Sigmoid colon (tissue), 7 donors: ENCODE data around the gene LRRC8D. TPM values are rescaled to one million over a fixed set of nuclear protein-coding genes. Genes with fewer than 3 reads are reported as not detected.

Experiments
- DNase-seq: peaks from one replicate; pipeline ENCODE4 v3.0.0-alpha.2; 2019
- H3K27ac ChIP-seq, 4 donors: fragments of 200-600 bp; sonication (generic); one replicate each; pipeline ENCODE4 v1.5.1; 2016 to 2019; ENCODE audit warnings: mild to moderate bottlenecking in 1 of 4
- H3K27me3 ChIP-seq, 3 donors: fragments of 200-600 bp; sonication (generic); one replicate each; pipeline ENCODE4 v1.5.1; 2019; ENCODE audit warnings: mild to moderate bottlenecking in 1 of 3
- H3K36me3 ChIP-seq, 4 donors: fragments of 200-600 bp; sonication (generic); one replicate each; pipeline ENCODE4 v1.5.1; 2016 to 2019
- H3K4me1 ChIP-seq, 4 donors: fragments of 200-600 bp; sonication (generic); one replicate each; pipeline ENCODE4 v1.5.1; 2017 to 2019
- H3K4me3 ChIP-seq, 4 donors: fragments of 200-600 bp; sonication (generic); one replicate each; pipeline ENCODE4 v1.5.1; 2017 to 2019; ENCODE audit warnings: mild to moderate bottlenecking in 2 of 4, moderate library complexity in 1 of 4
- H3K9me3 ChIP-seq, 4 donors: fragments of 200-600 bp in 3 of 4; sonication (generic) in 3 of 4; one replicate each; pipeline versions ENCODE4 v1.5.1 to v1.6.1; 2013 to 2019
- CTCF ChIP-seq, 4 experiments: fragments of 450-650 bp in 3 of 4; fragments of 200-600 bp in 1 of 4; IDR thresholded peaks; one replicate each; pipeline ENCODE4 v1.5.1; 2016 to 2019; ENCODE audit warnings: antibody characterized with exemption in 4 of 4, mild to moderate bottlenecking in 3 of 4, moderate library complexity in 2 of 4
- EP300 ChIP-seq, 4 donors: sonication (generic); formaldehyde crosslinking; IDR thresholded peaks; one replicate each; pipeline ENCODE4 v1.6.1; 2017; ENCODE audit warnings: antibody characterized with exemption in 4 of 4
- POLR2A ChIP-seq, 2 donors: fragments of 450-650 bp; IDR thresholded peaks; one replicate each; pipeline ENCODE4 v1.6.1; 2016; ENCODE audit warnings: antibody characterized with exemption in 2 of 2, mild to moderate bottlenecking in 2 of 2, moderate library complexity in 2 of 2
- POLR2AphosphoS5 ChIP-seq, 4 donors: sonication (generic); formaldehyde crosslinking; IDR thresholded peaks; one replicate each; pipeline ENCODE4 v1.6.1; 2017; ENCODE audit warnings: antibody characterized with exemption in 4 of 4
- WGBS, 2 donors: extraction: QIAGEN DNeasy Blood & Tissue Kit; methylation state at CpG; one replicate each; pipeline ENCODE4 v1.1.7; 2013; 5-methylcytosine and 5-hydroxymethylcytosine counted together
- intact Hi-C: fragments of 100-400 bp; cut with DNase I; formaldehyde crosslinking; loops from one replicate; pipeline ENCODE4 v1.15.1; 2023
- polyA plus RNA-seq, 3 donors: library from polyadenylated mRNA; stranded (reverse); fragments of 200-250 nt; gene quantifications; one replicate each; pipeline ENCODE4 v1.2.3, GENCODE V29; 2013
- total RNA-seq, 4 donors: library from RNA; depleted of rRNA; stranded (reverse); fragments of >200 nt; gene quantifications; one replicate each; pipeline ENCODE4 v1.1.0, GENCODE V29; 2016
- donor health status: healthy with polysubstance abuse.
- donor health status: Bipolar disorder and iron deficiency.
- donor health status: healthy.

Gene LRRC8D
- total and polyA plus RNA-seq, 7 donors = 6.0 to 21.2 (median 9.3) TPM

GRCh38 chr1:89870998-89871397, 50.2 kb downstream of the LRRC8D start:
- intact Hi-C loops = no loop called here
- 85 to 94% methylated on average over 3 of the region's 3 CpGs for WGBS, 2 donors
- H3K36me3 ChIP-seq = peaks cover 0 to 5% (median 0%) of the 10 kb centered on the region in 4 donors
- no peak overlapping the region for H3K27ac ChIP-seq
- TF ChIP-seq POLR2A (IDR thresholded peaks at IDR 0.05) (no peak), POLR2AphosphoS5 (IDR thresholded peaks at IDR 0.05) (no peak), EP300 (IDR thresholded peaks at IDR 0.05) (no peak), CTCF (IDR thresholded peaks at IDR 0.05) (no peak)
- no peak for DNase-seq
- H3K9me3 ChIP-seq = no peaks in the 10 kb centered on the region
- peaks cover 0 to 14% (median 7%) of the 10 kb centered on the region in 4 donors for H3K4me1 ChIP-seq
- no peaks in the 10 kb centered on the region for H3K27me3 ChIP-seq
- no peak overlapping the region for H3K4me3 ChIP-seq

- Histone ChIP-seq H3K9me3 (no peaks in the 10 kb centered on the region), H3K36me3 (peaks cover 0 to 5% (median 0%) of the 10 kb centered on the region in 4 donors), H3K27me3 (no peaks in the 10 kb centered on the region), H3K27ac (no peak overlapping the region), H3K4me1 (peaks cover 0 to 13% (median 6%) of the 10 kb centered on the region in 4 donors), H3K4me3 (no peak overlapping the region)
- no peak for DNase-seq
- WGBS, 2 donors = 90 to 92% methylated on average over 9 of the region's 9 CpGs
- no peak for TF ChIP-seq POLR2AphosphoS5 (IDR thresholded peaks at IDR 0.05)
- no peak for TF ChIP-seq CTCF (IDR thresholded peaks at IDR 0.05)
- no peak for TF ChIP-seq POLR2A (IDR thresholded peaks at IDR 0.05)
- no peak for TF ChIP-seq EP300 (IDR thresholded peaks at IDR 0.05)
- intact Hi-C loops = no loop called here
These were observed 51.1 kb downstream of the LRRC8D start for GRCh38 chr1:89871768-89872473.

- Histone ChIP-seq H3K4me1 (peaks cover 0 to 15% (median 7%) of the 10 kb centered on the region in 4 donors), H3K36me3 (peaks cover 0 to 5% (median 0%) of the 10 kb centered on the region in 4 donors), H3K27me3 (no peaks in the 10 kb centered on the region), H3K4me3 (no peak overlapping the region), H3K27ac (no peak overlapping the region), H3K9me3 (no peaks in the 10 kb centered on the region)
- DNase-seq = no peak
- WGBS, 2 donors = 35 to 55% methylated on average over 1 of the region's 1 CpG
- intact Hi-C loops = no loop called here
- TF ChIP-seq POLR2AphosphoS5 (IDR thresholded peaks at IDR 0.05) = no peak
- TF ChIP-seq POLR2A (IDR thresholded peaks at IDR 0.05) = no peak
- no peak for TF ChIP-seq CTCF (IDR thresholded peaks at IDR 0.05)
- TF ChIP-seq EP300 (IDR thresholded peaks at IDR 0.05) = no peak
These were observed 51.7 kb downstream of the LRRC8D start for GRCh38 chr1:89872567-89872966.

GRCh38 chr1:89873288-89873687, 52.5 kb downstream of the LRRC8D start:
- DNase-seq = no peak
- Histone ChIP-seq H3K27me3 (no peaks in the 10 kb centered on the region), H3K27ac (no peak overlapping the region), H3K36me3 (peaks cover 0 to 5% (median 0%) of the 10 kb centered on the region in 4 donors), H3K4me3 (no peak overlapping the region), H3K9me3 (no peaks in the 10 kb centered on the region), H3K4me1 (peaks cover 0 to 20% (median 7%) of the 10 kb centered on the region in 4 donors)
- intact Hi-C loops = no loop called here
- TF ChIP-seq POLR2A (IDR thresholded peaks at IDR 0.05) = no peak
- TF ChIP-seq POLR2AphosphoS5 (IDR thresholded peaks at IDR 0.05) = no peak
- TF ChIP-seq EP300 (IDR thresholded peaks at IDR 0.05) = no peak
- no peak for TF ChIP-seq CTCF (IDR thresholded peaks at IDR 0.05)
